ENCODE results near the gene MYPN. TPM values are rescaled to one million over a fixed set of nuclear protein-coding genes. Genes with fewer than 3 reads are reported as not detected.

MYPN gene
- total and polyA plus RNA-seq, 2 donors (not counting 1 experiment from before 2014, with no cell fraction given), result not detected

- Histone ChIP-seq H3K27ac (ENCODE audit: low read length in 2 of 2) (no peak overlapping the region), H3K9ac (ENCODE audit: low read length) (no peak overlapping the region), H3K79me2 (ENCODE audit: control insufficient read depth, insufficient read depth, low read length) (no peaks in the 10 kb centered on the region), H3K9me3 (ENCODE audit: control extremely low read depth in 1 of 3, control insufficient read depth in 2 of 3, insufficient read depth in 1 of 3, low read length in 2 of 3) (no peaks in the 10 kb centered on the region), H3K4me3 (ENCODE audit: control extremely low read depth in 1 of 5, extremely low read depth in 1 of 5, insufficient read depth in 1 of 5, low read depth in 2 of 5, low read length in 4 of 5) (no peak overlapping the region), H3K4me1 (ENCODE audit: control insufficient read depth in 2 of 2, insufficient read depth in 2 of 2, low read length in 2 of 2) (no peaks in the 10 kb centered on the region), H3K27me3 (replicated peaks in 1 of 4; ENCODE audit: control extremely low read depth in 1 of 4, control insufficient read depth in 3 of 4, insufficient read depth in 4 of 4, low read length in 3 of 4) (no peaks in the 10 kb centered on the region), H3K4me2 (replicated peaks; ENCODE audit: low read depth, low read length, poor library complexity, severe bottlenecking) (no peak overlapping the region), H2AFZ (ENCODE audit: insufficient read depth, low read depth, low read length, poor library complexity, severe bottlenecking) (no peak overlapping the region), H4K20me1 (ENCODE audit: control insufficient read depth, insufficient read depth, low read length, poor library complexity, severe bottlenecking) (no peaks in the 10 kb centered on the region), H3K36me3 (replicated peaks in 1 of 2; ENCODE audit: control extremely low read depth in 1 of 2, control insufficient read depth in 1 of 2, extremely low read depth in 1 of 2, insufficient read depth in 2 of 2, low read length in 1 of 2) (no peaks in the 10 kb centered on the region)
- Mint-ChIP-seq H3K27ac (no peak overlapping the region), H3K4me1 (no peaks in the 10 kb centered on the region), H3K9me3 (ENCODE audit: insufficient read depth) (no peaks in the 10 kb centered on the region), H3K27me3 (no peaks in the 10 kb centered on the region), H3K4me3 (no peak overlapping the region)
- DNase-seq (no peak), ATAC-seq (ENCODE audit: low read depth) (no peak)
- intact Hi-C loops (cut with micrococcal nuclease), result no loop called here
- CTCF ChIA-PET, result interaction anchor here (0.7 to 1.1 kb wide), 2 partner anchors 8 to 304 kb away, joined by 3 read pairs; no protein-coding TSS in a partner anchor
- POLR2A ChIA-PET, result no interaction called here
- TF ChIP-seq CTCF (IDR thresholded peaks at IDR 0.05), result no peak
- no peak for TF ChIP-seq EZH2 (IDR thresholded peaks at IDR 0.05; ENCODE audit: borderline replicate concordance, insufficient read depth, low read depth, low read length, poor library complexity, severe bottlenecking)
Observed at GRCh38 chr10:68221196-68221595, 111.9 kb downstream of the MYPN start.

GRCh38 chr10:68222391-68222790 lies 113.1 kb downstream of the MYPN start:
- H3K27ac ChIP-seq (ENCODE audit: low read length in 2 of 2), result no peak overlapping the region
- H3K27me3 ChIP-seq (replicated peaks in 1 of 4; ENCODE audit: control extremely low read depth in 1 of 4, control insufficient read depth in 3 of 4, insufficient read depth in 4 of 4, low read length in 3 of 4), result no peaks in the 10 kb centered on the region
- H2AFZ ChIP-seq (ENCODE audit: insufficient read depth, low read depth, low read length, poor library complexity, severe bottlenecking), result no peak overlapping the region
- H3K4me2 ChIP-seq (replicated peaks; ENCODE audit: low read depth, low read length, poor library complexity, severe bottlenecking), result no peak overlapping the region
- POLR2A ChIA-PET, result no interaction called here
- H3K4me1 ChIP-seq (ENCODE audit: control insufficient read depth in 2 of 2, insufficient read depth in 2 of 2, low read length in 2 of 2), result no peaks in the 10 kb centered on the region
- 71% methylated on average over 1 of the region's 2 CpGs for WGBS (ENCODE audit: insufficient coverage)
- Mint-ChIP-seq H3K9me3 (ENCODE audit: insufficient read depth) (no peaks in the 10 kb centered on the region), H3K27ac (no peak overlapping the region), H3K4me3 (no peak overlapping the region), H3K4me1 (no peaks in the 10 kb centered on the region), H3K27me3 (no peaks in the 10 kb centered on the region)
- CTCF ChIA-PET, result interaction anchor here (1.3 kb wide), 1 partner anchor 79 kb away, joined by 3 read pairs; no protein-coding TSS in a partner anchor
- no peak for TF ChIP-seq CTCF (IDR thresholded peaks at IDR 0.05)
- TF ChIP-seq EZH2 (IDR thresholded peaks at IDR 0.05; ENCODE audit: borderline replicate concordance, insufficient read depth, low read depth, low read length, poor library complexity, severe bottlenecking), result no peak
- no peak overlapping the region for H3K4me3 ChIP-seq (ENCODE audit: control extremely low read depth in 1 of 5, extremely low read depth in 1 of 5, insufficient read depth in 1 of 5, low read depth in 2 of 5, low read length in 4 of 5)
- no peaks in the 10 kb centered on the region for H4K20me1 ChIP-seq (ENCODE audit: control insufficient read depth, insufficient read depth, low read length, poor library complexity, severe bottlenecking)
- H3K79me2 ChIP-seq (ENCODE audit: control insufficient read depth, insufficient read depth, low read length), result no peaks in the 10 kb centered on the region
- H3K9me3 ChIP-seq (ENCODE audit: control extremely low read depth in 1 of 3, control insufficient read depth in 2 of 3, insufficient read depth in 1 of 3, low read length in 2 of 3), result no peaks in the 10 kb centered on the region
- no peaks in the 10 kb centered on the region for H3K36me3 ChIP-seq (replicated peaks in 1 of 2; ENCODE audit: control extremely low read depth in 1 of 2, control insufficient read depth in 1 of 2, extremely low read depth in 1 of 2, insufficient read depth in 2 of 2, low read length in 1 of 2)
- no peak for ATAC-seq (ENCODE audit: low read depth)
- DNase-seq, result no peak
- H3K9ac ChIP-seq (ENCODE audit: low read length), result no peak overlapping the region
- intact Hi-C loops (cut with micrococcal nuclease), result no loop called here

Data from B cell (primary cell).